HG03103 (cell line): ENCODE results near the gene TBC1D1.
"Not testable (repeated sequence)": the region's sequence is repeated elsewhere in the genome, so short reads cannot be mapped to it uniquely, and the experiment has no call there.

Experiments
- ATAC-seq: cut with Tn5 transposase; IDR thresholded peaks from one replicate; pipeline ENCODE4 v1.9.1; 2021; ENCODE audit warnings: low read depth; ENCODE audit not compliant: unreplicated experiment

Gene TBC1D1

DNA sequence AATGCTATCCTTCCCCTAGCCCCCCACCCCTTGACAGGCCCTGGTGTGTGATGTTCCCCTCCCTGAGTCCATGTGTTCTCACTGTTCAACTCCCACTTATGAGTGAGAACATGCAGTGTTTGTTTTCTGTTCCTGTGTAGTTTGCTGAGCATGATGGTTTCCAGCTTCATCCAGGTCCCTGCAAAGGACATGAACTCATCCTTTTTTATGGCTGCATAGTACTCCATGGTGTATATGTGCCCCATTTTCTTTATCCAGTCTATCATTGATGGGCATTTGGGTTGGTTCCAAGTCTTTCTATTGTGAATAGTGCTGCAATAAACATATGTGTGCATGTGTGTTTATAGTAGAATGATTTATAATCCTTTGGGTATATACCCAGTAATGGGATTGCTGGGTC is 32.2 kb downstream of the TBC1D1 start:
- ATAC-seq, result not testable (repeated sequence)

GRCh38 chr4:37924946-37925345 is 34.1 kb downstream of the TBC1D1 start:
- ATAC-seq, result no peak

DNA sequence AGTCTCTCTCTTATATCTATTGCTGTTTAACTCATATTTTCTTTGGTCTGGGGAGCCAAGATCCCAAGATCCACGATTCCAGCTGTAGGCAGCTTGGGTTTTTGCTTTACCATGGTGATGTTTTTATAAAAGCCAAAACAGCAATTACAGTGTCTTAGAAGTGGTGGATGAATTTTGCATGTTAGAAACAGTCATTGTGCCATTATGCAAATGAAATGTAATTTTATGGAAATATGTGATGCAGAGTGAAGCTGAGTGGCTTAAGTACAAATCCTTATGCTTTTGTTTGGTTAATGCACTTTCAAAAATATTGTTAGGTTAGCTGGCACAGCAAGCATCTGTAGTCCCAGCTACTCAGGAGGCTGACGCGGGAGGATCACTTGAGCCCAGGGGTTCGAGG is 36.5 kb downstream of the TBC1D1 start:
- no peak for ATAC-seq

DNA sequence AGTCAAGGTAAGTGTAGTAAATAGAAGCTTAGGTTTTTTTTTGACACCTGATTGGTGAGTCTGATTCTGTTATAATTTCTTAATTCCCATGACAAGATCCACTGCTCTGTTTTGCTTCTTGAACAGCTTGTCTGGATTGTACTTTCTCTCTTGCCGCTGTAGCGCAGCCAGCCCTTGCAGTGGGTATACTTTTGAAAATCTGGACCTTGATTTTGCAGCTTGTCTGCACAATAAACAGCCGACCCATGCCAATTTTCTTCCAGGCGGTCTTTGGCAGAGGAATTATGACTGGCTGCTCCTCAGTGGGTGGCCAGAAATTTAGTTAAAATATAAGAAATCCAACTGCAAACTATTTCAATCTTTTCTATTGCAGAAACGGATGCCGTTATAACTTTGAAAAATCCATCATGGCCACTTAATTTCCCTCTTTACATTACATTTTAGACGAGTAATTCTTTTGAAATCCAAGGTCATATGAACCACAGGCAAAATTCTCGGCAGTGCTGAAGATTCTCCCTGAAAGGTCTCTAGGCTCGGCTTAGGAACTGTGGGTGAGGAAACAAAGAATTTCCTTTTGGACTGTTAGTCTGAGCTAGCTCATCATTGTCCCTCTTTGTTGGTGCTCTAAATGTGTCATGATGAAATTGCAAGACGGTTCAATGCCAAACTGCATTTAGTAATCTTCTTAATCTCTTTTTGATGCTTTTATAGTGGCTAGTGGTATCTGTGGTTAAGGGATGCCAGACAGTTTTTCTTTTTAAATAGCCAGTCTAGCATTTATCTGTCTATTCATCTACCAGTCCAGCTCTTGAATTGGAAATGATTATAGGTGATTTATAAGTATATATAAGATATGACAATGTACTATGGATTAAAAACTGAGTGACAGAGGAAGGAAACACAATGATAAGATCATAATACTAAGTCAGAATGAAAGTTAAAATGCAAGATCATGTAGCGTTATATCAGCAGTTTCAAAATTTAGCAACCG is 37.8 kb downstream of the TBC1D1 start:
- no peak for ATAC-seq

DNA sequence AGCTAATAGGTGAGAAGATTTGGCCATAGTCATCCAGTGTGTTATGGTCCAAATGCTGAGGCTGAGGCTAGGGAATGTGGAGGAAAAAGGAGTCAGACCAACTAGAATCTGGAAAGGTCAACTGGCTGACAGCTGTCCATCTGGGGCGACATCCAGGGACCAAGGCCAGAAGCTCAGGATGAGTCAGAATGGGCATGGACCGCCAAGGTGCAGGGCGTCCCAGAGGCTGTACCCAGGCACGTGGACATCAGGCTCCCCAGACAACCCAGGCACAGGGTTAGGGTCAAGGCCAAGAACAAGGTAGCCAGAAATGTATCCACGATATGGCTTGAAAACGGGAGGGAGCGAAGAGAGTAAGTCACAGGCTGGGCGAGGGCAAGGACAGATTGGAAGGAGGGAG is 43.2 kb downstream of the TBC1D1 start:
- no peak for ATAC-seq

DNA sequence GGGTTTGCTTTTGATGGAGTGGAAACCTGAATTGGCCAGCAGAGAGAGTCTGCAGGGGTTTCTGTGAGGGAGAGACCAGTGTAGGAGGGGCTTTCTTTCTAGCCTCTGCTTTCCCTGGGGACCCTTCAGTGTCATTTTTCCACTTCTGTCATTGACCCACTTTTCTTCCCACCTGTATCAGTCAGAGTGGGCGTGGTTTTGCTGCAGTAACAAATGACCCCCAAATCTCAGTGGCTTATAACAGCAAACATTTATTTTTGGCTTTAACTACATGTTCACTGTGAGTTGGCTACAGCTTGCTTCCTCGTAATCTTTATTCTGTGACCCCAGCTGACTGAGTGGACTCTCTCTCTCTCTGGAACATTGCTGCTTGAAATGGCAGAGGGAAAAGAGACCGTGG is 43.7 kb downstream of the TBC1D1 start:
- ATAC-seq, result no peak

- no peak for ATAC-seq
These were observed 44.1 kb downstream of the TBC1D1 start for GRCh38 chr4:37935026-37935425.

- ATAC-seq, result no peak
These were observed 46.1 kb downstream of the TBC1D1 start for GRCh38 chr4:37936889-37937498.

DNA sequence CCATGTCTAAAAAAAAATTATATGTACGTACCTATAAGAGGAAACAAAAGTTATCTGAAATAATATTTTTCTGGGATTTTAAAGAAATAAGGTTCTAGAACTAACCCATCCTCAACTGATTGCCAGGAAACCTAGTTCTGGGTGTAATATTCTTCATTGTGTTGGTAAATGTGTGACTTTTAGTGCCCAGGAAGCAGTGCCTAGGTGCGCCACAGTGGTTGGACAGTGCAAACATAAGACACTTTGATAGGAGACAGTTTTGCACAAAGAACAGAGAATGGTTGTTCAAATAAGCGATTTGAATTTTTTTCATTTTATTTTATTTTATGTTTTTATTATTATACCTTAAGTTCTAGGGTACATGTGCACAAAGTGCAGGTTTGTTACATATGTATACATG is 47.3 kb downstream of the TBC1D1 start:
- no peak for ATAC-seq

GRCh38 chr4:37946503-37947179 is 55.8 kb downstream of the TBC1D1 start:
- ATAC-seq, result no peak

GRCh38 chr4:37948542-37948941 is 57.7 kb downstream of the TBC1D1 start:
- no peak for ATAC-seq

DNA sequence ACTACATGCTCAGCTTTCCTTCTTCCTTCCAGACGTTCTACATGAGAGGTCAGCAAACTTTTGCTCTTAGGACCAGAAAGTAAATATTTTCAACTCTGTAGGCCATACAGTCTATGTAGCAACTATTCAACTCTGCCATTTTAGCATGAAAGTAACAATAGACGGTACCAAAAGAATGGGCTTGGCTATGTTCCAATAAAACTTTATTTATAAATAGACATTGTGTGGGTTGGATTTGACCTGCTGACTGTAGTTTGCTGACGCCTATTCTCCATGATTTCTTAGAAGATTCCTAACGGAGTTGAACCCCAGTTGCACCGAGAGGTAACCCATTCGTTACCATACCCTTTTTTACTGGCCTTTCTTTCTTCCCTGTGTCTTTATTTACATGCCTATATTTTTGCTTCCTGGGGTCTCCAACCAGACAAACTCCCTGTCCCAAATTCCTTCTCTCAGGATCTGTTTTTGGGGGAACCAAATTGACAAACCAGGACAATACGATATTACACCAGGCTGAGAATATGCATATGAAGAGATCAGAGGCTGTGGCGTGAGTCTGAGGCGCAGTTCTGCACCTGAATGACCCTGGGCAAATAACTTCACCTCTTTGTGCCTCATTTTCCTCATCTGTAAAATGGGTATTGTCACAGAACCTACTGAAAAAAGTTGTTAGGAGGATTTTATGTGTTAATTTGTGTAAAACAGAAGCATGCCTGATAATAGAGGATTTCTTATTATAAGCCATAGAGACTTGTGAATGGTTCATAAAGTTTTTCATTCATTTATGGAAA is 58.9 kb downstream of the TBC1D1 start:
- no peak for ATAC-seq

- ATAC-seq, result no peak
These were observed 60.8 kb downstream of the TBC1D1 start for GRCh38 chr4:37951461-37952352.

- no peak for ATAC-seq
These were observed 62.3 kb downstream of the TBC1D1 start for GRCh38 chr4:37953156-37953555.

DNA sequence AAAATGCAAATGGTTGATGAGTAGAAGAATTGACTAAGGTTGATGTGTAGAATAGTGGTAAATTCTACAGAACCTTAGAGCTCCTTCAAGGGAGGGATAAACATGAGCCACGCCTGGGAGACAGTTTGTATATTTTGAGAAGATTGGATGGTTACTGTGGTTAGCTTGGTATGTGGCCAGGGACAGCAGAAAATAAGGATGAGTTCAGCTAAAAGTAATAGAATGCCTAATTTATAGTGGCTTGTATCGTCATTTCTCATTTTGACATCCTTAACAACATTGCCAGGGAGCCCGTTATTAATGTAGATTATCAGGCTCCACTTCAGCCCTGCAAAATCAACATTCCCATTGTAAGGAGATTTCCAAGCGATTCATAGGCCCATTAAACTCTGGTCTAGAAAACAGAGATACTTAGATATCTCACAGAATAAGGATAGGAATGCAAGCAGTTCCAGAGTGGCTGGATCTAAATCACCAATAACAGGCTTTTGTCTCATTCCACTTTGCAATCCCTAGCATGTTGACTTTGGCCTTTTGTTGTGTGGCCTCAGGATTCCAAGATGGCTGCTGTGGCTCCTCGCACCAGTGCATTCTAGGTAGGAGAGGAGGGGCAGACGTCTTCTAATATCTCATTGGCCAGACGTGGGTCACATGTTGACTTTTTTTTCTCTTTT is 62.9 kb downstream of the TBC1D1 start:
- no peak for ATAC-seq

DNA sequence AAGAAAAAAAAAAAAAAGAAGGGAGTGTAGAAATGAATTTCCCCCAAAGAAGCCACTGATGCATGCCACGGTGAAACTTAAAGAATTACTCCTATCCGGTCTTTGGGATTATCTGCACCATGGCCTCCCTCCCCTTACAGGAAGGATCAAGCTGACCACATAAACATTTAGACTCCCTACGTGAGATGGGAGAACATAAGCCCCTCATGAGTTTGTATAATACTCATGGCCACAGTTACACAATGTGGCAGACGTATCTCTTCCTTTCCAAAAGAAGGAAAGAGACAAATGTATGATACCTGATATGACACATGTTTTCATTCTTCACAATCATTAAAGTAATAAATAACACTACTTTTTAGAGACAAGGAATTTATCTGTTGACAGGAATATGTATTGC is 66.1 kb downstream of the TBC1D1 start:
- ATAC-seq, result no peak

- ATAC-seq, result no peak
These were observed 68.0 kb downstream of the TBC1D1 start for GRCh38 chr4:37958932-37959331.

- ATAC-seq, result no peak
These were observed 69.2 kb downstream of the TBC1D1 start, which contains the start of gene PTTG2 for GRCh38 chr4:37960098-37960497. TSS of gene PTTG2 (plus strand) at chr4:37960398. CDS start at chr4:37960435, 37 bp downstream.
